ENCODE measurements around the gene ITPR3.

The ITPR3 gene

DNA sequence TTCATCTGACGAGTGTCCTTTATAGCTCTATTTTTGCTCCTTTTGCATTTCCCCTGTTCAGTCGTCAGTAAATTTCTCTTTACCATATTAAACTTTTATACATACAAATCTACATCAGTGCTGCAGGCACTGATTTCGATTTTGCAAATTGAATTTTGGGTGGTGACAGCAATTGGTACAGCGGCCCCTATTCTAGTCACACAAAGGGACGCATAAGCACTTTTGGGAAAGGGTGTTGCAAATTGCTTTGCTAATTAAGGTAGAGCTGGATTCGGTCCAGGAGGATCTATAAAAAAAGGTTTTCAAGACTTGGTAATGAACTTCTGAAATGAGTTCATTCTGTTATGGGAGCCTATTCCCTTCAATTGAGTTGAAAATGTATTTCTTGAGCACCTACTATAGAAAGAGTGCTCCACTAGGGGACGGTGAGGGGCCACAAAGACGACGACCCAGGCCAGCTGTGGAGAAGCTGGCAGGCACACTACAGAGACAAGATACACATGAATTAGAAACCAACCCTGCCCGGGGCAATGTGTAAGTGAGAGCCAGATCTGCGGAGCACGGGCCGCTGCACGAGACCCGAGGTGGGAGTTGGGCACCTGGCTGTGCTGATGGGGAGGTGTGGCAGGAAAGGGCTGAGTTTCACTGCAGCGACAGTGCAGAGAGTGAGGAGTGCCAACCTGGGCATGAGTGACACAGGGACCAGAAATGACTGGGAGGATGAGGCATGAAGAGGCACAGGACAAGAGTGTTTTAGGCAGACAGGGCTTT is 85.0 kb downstream of the ITPR3 start:
- DNase-seq: peak; percentile 7

DNA sequence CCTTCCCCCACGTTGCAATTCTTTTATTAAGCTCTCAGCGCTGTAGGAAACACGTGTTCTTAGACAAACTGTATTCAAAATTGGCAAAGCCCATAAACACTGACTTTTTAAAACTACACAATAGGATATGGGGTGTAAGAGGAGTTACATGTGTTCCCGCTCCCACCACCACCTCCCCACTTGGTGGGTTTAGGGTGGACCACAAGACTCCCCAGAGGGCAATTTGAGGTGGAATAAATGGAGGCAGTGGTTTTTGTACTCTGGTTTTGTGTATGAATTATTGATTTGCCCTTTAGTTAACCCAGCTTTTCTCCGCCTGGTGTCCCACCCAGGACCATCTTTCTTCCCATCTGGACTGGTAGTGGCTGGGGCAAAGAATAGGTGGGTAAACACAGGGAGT is 86.6 kb downstream of the ITPR3 start:
- DNase-seq: no peak

DNA sequence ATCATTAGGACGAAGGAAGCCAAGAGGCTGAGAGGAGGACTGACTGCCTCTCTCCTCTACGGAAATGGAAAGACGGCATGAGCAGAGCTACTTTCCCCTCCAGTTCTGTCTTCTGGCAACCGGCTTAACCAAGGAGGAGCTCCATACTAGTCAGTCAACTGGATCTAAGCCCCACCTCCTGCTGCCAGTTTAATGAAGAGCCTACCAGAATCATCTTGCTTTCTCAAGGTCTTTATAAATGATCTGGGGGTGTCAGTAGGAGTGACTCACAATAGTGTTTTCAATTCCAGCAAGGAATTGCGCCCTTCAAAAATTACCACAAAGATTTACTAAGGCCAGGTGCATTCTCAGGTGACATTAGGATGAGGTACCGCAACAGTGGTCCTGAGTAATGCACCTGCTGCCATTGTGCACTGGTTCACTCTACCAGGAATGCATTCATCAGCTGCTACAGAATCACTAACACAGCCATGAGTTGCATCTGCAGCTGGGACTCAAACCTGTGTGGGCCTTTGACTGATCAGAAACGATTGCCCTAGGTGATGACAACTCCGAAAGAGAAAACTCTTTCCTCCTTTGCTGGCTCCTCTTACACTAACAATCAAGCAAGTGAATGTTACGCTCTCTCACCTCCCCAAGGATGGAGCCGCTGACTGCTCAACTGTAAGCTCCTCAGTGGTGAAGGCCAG is 87.5 kb downstream of the ITPR3 start:
- DNase-seq: no peak

DNA sequence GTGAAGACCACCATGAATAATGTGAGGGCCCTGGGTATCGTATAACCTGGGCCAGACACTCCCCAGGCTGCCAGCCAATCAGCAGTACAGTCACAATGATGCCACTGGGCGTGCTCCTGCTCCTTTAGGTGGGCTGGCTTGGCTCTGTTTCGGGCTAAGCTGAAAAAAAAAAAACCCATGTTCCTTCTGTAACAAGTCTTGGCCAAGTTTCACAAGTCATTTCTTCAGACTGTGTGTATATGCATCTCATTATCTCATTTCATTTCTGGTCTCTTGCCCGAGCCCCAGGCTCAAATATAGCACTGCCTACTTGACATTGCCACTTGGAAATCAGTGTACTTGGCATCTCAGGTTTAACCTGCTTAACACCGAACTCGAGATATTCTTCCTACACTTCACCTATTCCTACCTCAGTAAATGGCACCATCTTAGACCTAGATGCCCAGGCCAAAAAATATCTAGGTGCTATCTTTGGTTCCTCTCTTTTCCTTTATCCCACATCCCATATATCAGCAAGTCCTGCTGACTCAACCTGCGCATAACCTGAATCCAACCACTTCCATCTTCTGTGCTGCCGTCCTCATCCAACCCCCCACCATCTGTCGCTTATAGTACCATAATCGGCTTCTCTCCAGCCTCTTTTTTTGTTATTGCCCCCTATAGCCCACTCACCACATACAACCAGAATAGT is 88.6 kb downstream of the ITPR3 start:
- DNase-seq: no peak

DNA sequence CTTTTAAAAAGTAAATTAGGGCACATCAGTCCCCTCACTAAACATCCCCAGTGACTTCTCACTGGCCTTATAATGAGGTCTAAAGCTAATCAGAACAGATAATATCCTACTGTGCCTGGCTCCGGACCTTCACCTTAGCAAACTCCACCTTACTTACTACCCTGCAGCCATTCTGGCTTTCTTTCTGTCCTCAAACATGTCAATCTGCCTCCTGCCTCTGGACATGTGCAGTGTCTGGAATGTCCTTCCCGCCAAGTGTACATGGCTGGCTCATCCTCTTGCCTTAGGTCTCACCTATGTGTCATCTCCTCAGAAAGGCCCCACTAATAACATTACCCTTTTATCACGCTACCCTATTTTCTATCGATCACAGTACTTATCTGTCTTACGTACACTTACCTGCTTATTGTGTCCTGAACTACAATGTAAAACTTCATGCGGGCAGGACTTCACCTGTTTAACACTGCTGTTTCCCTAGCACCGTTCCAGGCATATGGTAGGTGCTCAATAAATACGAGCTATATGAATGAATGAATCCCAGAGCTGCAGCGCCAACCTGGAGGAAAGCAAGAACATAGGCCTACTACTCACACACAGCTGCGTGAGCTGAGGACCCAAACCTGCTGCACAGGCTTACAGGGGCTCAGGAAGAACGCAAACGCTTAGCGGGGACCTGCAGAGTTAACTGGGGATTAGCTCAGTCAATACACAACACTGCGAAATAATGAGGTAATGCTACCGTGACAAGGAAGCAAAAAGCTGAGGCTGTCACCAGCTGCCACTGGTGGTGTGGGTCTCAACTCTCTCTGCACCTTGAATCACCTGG is 89.4 kb downstream of the ITPR3 start:
- peak; percentile 22 for DNase-seq

DNA sequence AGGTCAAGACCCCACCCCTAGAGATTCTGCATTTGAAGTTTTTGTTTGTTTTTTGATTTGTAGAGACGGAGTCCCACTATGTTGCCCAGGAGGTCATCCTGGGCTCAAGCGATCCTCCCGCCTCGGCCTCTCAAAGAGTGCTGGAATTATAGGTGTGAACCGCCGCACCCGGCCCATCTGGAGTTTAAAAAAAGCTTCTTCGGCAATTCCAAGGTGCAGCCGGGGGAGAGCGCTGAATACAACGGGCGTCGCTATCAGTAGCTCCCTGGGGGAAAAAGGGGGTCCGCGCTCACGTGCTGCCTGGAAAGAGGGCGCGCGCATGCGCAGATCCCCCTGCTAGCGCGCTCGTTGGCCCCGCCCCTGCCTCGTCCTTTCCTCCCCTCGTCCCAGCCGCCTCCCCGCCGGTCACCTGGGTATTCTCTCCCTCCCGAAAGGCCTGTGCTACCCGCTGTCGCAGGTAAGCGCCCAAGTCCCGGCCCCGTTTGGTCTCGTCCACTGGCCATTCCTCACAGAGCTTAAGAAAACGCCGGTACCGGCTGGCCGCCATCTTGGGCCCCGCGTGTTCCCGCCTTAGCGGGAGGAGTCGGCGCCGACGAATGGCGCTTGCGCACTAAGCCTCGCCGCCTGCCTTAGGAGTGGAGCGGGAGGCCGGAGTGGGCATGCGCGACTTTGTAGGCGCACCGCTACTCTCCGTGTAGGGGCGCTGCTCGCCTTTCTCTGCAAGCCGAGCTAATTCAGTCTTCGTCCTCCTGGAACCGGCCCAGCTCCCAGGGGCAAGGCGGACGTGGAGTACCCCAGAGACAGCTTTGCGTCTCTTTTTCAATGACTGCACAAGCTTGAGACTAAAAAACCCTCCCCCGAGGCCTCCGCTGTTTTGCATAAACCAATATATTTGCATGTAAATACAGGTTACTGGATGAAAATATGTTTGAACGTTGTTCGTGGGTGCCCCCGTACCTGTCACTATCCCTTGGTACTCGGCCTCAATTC is 90.3 kb downstream of the ITPR3 start, which contains the start of gene UQCC2:
TSS of gene UQCC2 (minus strand) at position 561 of the 990 bp plus-strand sequence. CDS start at position 547, 14 bp downstream.
- peak; percentile 98 for DNase-seq

DNA sequence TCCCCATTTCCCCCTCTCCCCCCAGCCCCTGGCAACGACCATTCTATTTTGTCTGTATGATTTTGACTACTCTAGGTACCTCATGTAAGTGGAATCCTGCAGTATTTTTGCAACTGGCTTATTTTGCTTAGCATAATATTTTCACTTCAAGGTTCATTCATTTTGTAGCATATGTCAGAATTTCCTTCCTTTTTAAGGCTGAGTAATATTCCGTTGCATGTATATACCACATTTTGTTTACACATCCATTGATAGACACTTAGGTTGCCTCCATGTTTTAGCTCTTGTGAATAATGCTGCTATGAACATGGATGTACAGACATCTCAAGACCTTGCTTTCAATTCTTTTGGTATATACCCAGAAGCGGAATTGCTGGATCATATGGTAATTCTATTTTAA is 91.8 kb downstream of the ITPR3 start:
- DNase-seq: no peak

DNA sequence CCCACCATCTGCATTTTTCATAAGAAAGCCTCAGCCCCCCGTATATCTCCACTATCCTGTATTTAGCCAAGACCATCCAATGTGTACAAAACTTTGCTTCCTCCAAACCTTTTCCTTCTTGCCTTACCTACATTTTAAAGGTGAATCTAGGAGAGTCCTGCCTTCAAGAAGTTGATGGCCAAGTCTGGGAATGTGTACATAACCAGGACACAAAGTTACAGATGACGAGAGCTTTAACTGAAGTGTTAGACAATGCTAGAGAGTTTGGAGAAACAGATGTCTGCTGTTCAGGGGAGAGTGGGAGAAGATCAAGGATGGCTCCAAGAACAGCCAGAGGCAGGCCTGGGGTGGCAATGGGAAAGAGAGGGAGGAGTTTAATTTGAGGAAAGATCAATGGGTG is 92.7 kb downstream of the ITPR3 start:
- no peak for DNase-seq

DNA sequence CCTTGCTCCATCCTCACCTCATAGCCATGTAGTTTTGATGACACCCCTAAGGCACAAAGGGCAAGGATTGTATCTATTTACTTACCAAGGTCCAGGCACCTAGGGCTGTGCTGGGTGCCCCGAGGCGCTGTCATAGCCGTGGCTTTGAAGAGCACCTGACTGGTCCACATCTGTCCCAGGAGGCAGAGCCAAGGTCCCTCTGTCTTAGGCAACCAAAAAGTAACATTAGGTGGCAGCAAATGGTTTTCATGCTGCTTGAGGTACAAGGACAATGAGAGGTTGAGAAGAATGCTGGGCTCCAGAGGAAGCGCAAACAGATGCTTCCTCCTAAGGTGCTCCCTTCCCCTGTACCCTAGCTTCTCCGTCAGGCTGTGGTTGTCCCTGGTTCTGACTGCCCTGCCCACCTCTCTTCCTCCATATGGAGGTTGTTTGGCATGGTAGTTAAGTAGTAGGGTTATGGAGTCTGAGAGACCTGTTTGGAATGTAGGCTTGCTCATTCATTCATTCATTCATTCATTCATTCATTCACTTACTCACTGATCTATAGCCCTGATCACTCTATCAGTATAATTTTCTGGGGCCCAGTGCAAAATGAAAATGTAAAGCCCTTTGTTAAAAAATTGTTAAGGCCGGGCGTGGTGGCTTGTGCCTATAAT is 93.4 kb downstream of the ITPR3 start:
- no peak for DNase-seq

DNA sequence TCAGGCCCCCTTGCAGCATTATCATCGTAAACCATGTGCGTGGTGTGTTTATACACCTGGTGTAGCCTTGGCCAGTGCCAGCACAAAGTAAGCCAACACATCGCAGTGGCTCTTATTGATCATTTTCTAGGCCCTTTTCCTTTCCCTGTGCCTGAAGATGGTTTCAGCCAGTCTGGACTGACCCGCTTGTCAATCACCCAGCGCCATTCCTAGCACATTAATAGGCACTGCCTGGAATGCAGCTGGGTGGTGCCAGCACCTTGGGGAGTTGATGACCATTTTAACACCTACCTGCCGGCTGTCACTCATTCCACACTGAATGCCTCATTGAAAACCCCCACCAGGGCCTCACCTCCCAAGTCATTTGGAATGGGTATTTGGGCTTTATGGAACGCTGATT is 95.3 kb downstream of the ITPR3 start:
- DNase-seq: peak; percentile 72

DNA sequence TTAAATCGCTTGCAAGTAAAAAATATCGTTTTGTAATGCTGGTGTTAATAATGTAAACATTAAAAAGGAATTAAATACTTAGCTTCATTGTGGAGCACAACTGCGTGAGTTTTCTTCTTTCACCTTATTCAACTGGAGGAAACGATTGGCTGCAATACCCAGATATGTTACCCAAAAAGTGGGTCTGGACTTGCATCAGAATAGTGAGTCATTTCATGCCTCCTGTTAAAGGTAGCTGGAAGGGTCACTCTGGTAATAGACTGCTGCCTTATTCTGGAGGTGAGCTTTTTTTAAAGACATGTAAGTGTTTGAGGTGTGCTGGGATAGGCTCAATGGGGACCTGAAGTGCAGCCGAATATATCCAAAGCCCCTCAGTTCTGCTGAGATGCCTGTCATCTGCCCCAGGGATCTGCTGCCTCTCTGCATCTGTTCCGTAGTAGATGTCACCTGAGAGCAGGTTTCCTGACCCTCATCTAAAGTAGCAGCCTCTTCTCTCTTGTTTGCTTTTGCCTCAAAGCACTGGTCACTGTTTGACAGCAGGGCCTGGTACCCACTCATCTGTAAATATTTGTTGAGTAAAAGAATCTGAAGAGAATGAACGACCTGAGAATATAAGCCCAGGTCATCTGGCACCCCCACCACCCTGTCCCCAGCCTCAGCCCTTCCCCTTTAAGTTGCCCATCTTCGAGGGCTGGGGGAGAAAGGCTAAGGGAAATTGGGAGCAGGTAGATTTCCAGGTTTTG is 95.9 kb downstream of the ITPR3 start:
- DNase-seq: no peak

DNA sequence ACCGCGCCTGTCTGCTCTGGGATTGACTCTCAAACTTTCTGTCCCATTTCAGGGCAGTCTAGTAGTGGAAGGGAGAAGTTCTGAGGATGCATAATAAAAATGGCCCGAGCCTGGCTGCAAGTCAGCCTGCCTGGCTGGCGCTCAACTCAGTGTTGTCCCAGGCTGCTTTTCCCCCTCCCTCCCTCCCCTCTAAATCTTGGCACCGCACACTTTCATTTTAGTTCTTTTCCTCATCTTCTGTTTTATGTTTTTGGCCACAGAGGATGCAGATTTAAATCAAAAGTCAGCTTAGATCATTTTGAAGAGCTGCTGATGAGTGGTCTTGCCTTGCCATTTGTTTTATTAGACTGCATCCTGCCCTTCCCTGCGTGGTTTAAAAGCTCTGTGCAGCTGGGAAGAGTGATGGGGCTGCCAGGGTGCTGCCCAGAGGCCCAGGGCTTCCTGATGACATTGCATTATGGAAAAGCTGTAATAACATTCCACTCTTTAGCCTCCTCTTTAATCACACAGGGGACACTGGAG is 96.9 kb downstream of the ITPR3 start:
- no peak for DNase-seq

DNA sequence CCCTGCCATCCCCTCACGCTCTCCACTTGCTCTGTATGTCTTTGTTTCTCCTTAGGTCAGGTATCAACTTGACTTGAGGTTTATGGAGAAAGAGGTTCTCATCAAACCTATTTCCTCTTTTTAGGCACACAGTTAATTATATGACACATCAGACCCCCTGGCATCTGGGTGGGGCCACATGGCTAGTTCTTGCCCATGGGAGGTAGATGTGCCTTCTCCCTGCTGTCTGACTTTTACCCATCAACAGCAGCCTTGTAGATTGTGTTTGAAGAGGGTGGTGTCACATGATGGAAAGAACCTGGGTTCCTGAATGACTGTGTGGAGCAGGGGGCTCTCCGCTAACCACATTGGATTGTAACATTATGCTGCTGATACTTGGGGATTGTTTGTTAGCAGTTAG is 97.6 kb downstream of the ITPR3 start:
- no peak for DNase-seq

DNA sequence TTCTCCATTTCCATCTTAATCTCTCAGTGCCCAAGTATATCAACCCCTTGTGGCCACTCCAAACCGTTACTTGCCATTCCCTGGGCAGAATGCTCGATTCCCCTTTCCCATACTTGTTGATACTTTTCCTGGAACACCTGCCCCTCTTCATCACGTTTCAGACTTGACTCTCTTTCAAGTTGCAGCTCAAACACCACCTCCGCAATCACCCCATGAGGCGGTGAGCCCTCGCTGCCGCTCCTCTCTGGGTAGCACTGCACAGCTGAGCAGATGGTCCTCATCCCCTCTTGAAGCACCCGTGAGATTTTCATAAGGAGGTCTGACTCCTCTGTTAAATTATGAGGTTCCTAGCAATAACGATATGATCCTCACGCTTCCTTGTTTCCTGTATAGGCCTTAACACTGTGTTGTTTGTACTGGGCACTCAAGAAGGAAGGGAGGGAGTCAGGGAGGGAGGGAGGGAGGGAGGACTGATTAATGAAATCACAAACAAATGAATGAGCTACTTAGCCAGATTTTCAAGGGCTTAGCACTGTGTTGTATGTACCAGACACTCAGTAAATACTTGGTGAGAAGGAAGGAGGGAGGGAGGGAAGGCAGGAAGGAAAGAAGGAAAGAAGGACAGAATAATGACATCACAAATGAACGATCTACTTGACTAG is 98.3 kb downstream of the ITPR3 start:
- DNase-seq: no peak

DNA sequence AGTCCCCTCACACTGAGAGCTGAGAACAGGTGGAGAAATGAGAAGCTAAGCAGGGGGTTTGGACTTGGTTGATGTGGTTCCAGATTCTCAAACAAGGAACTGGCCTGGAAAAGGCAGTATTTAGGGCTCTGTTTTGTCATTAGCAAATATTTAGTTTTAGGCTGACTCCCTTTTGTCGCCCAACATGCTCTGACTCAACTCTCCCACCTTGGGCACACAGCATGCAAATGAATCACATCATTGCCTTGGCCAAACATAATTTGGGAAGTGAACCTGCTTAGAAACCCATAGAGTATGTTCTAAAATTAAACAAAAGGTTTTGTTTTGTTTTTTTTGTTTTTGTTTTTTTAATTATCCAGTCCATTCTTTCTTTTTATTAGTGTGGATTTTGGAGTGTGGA is 99.9 kb downstream of the ITPR3 start:
- no peak for DNase-seq

DNA sequence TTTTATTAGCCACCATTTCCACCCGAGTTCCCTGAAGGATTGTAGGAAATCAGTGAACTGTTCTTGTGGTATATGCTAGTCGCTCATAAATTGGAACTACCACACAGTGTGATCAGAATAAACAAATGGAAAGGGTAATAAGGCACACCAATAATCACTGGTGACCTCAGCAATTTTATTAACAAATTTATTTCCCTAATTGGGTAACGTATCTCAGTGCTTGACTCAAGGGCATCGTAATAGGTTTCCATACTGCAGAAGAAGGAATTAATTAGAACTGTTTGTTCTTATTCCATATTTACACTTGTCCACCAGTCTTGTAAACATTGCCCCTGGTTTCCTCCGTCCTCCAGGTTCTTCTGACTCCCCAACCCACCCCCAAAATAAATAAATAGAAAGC is 100.4 kb downstream of the ITPR3 start:
- DNase-seq: no peak

DNA sequence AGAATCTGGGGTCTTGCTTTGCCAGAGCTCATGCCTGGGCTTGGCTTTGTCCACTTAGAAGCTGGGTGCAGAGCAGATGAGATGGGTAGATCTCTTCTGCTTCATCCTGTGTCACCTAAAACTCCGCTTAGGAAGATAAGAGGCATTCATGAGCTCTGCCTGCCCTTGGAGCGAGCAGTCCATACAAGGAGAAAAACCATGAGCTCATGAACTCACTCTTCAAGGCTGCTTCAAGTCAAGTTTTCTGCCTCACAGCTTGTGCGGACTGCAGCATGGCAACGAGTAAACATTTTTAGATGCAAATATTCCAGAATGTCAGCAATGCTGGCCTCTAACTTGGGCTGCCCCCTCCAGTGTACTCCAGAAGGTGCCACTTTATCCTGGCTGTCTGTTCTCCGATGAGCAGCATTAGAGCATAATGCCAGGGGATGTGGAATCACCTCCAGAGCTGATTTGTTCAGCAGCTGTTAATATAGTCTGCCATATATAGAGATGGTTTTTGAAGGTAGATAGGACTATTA is 101.0 kb downstream of the ITPR3 start:
- DNase-seq: no peak

DNA sequence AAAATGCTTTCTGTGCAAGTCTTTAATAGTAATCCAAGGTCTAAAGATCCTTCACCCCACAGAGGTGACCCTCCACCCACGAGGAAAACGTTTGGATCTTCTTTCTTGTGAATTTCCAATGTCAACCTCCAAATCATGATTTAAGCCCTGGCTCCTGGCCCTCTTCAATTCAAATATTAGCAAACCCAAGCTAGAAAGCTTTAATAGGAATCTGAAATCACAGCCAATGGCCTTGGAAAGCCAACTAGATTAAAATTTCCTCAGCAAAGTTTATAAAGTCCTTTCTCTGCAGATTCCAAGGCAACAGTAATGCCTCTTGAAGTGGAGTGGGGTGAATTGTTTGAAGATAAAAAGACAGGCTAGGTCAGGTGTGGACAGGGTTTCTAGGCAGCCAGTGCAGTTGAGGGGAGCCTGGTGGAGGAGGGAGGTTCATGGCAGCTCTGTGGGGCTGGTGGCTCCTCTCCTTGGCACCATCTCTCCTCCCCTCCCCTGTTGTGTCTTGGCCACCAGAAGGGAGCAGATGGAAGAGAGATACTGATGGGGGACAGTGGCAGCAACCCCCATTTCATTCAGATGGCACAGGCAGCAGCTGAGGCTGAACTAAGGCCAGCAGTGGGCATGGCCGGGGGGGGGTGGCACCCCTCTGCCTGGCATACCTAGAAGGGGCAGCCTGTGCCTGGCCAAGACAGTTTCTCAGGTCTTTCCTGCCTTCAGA is 102.4 kb downstream of the ITPR3 start:
- no peak for DNase-seq

Data from NCI-H345 (cell line).